IMR-90 (cell line): ENCODE results near the gene OR2AJ1. TPM values are rescaled to one million over a fixed set of nuclear protein-coding genes. Genes with fewer than 3 reads are reported as not detected.

Source experiments
- ATAC-seq: fragments of 200-7000 bp; cut with Tn5 transposase; 2 replicates; pipeline ENCODE4 v1.9.1; 2020; ENCODE audit warnings: low read depth, mild to moderate bottlenecking, moderate library complexity
- BruUV-seq: library from RNA; stranded (reverse); fragments of 400-500 nt; replicated peaks from 2 replicates; lab custom pipeline; 2021; lab: Mats Ljungman, UMichigan
- CTCF ChIA-PET: fragments of 300-600 bp; formaldehyde crosslinking; extraction: SDS; loops from one replicate; lab custom pipeline; 2021; ENCODE audit warnings: antibody characterized with exemption; lab: Yijun Ruan, JAX
- POLR2A ChIA-PET: fragments of 300-600 bp; sonication (Branson Sonifier 250); formaldehyde crosslinking; loops from one replicate; lab custom pipeline; 2022; ENCODE audit warnings: antibody characterized with exemption; ENCODE audit not compliant: unreplicated experiment; lab: Charles Lee
- DNase-seq: peaks from one replicate; pipeline ENCODE4 v3.0.0; 2013
- H2AFZ ChIP-seq: replicated peaks from 2 replicates; pipeline ENCODE3; 2013; ENCODE audit warnings: low read length, mild to moderate bottlenecking; ENCODE audit not compliant: poor library complexity
- H2AK5ac ChIP-seq: 2 replicates; pipeline ENCODE4 v1.6.1; 2013; ENCODE audit warnings: low read depth, low read length, inconsistent platforms
- H2AK9ac ChIP-seq: replicated peaks from 2 replicates; pipeline ENCODE3; 2013; ENCODE audit warnings: mild to moderate bottlenecking, low read depth, low read length, moderate library complexity; ENCODE audit not compliant: poor library complexity
- H2BK120ac ChIP-seq: 2 replicates; pipeline ENCODE4 v1.6.1; 2013; ENCODE audit warnings: low read depth, low read length, inconsistent platforms
- H2BK15ac ChIP-seq: 3 replicates; pipeline ENCODE4 v1.6.1; 2013; ENCODE audit warnings: low read depth, low read length, inconsistent platforms
- H2BK20ac ChIP-seq: 2 replicates; pipeline ENCODE4 v1.6.1; 2013; ENCODE audit warnings: low read depth, mild to moderate bottlenecking, inconsistent platforms, low read length, moderate library complexity
- H2BK5ac ChIP-seq: 2 replicates; pipeline ENCODE4 v1.6.1; 2013; ENCODE audit warnings: mild to moderate bottlenecking, low read depth, low read length, inconsistent platforms; ENCODE audit not compliant: poor library complexity, severe bottlenecking
- H3K14ac ChIP-seq: replicated peaks from 2 replicates; pipeline ENCODE4 v1.6.1; 2013; ENCODE audit warnings: low read depth, low read length, inconsistent platforms
- H3K18ac ChIP-seq: 2 replicates; pipeline ENCODE4 v1.6.1; 2013; ENCODE audit warnings: low read depth, low read length, control low read depth
- H3K23ac ChIP-seq: 2 replicates; pipeline ENCODE4 v1.6.1; 2013; ENCODE audit warnings: low read depth, low read length, inconsistent platforms
- H3K27ac ChIP-seq: 2 replicates; pipeline ENCODE4 v1.5.1; 2013; ENCODE audit warnings: mild to moderate bottlenecking, control low read depth, low read length; ENCODE audit not compliant: insufficient read depth
- H3K27me3 ChIP-seq: 2 replicates; pipeline ENCODE4 v1.6.1; 2013; ENCODE audit warnings: low read length; ENCODE audit not compliant: control insufficient read depth, insufficient read depth
- H3K36me3 ChIP-seq: 2 replicates; pipeline ENCODE4 v1.6.1; 2013; ENCODE audit warnings: low read length, mixed read lengths; ENCODE audit not compliant: control insufficient read depth, insufficient read depth
- H3K4ac ChIP-seq: 2 replicates; pipeline ENCODE4 v1.6.1; 2013; ENCODE audit warnings: low read depth, low read length, inconsistent platforms
- H3K4me1 ChIP-seq: 2 replicates; pipeline ENCODE4 v1.6.1; 2013; ENCODE audit warnings: low read length, mixed read lengths; ENCODE audit not compliant: control insufficient read depth, insufficient read depth
- H3K4me2 ChIP-seq: 2 replicates; pipeline ENCODE4 v1.6.1; 2013; ENCODE audit warnings: low read depth, mild to moderate bottlenecking, control low read depth, low read length, moderate library complexity
- H3K4me3 ChIP-seq: 2 replicates; pipeline ENCODE4 v1.5.1; 2013; ENCODE audit warnings: low read depth, mild to moderate bottlenecking, control low read depth, low read length, moderate library complexity; ENCODE audit not compliant: insufficient read depth
- H3K56ac ChIP-seq: 2 replicates; pipeline ENCODE4 v1.6.1; 2013; ENCODE audit warnings: low read length, inconsistent platforms; ENCODE audit not compliant: insufficient read depth; ENCODE audit errors: extremely low read depth
- H3K79me1 ChIP-seq, 2 experiments: 2 replicates each; pipeline ENCODE4 v1.6.1; 2013; ENCODE audit warnings: low read length in 2 of 2, inconsistent platforms in 1 of 2, low read depth in 1 of 2
- H3K9ac ChIP-seq: 2 replicates; pipeline ENCODE4 v1.6.1; 2013; ENCODE audit warnings: low read depth, low read length, control low read depth
- H3K9me1 ChIP-seq: 2 replicates; pipeline ENCODE4 v1.6.1; 2013; ENCODE audit warnings: low read length, inconsistent platforms; ENCODE audit not compliant: insufficient read depth
- H3K9me3 ChIP-seq: 2 replicates; pipeline ENCODE4 v1.6.1; 2013; ENCODE audit warnings: low read length; ENCODE audit not compliant: control insufficient read depth, insufficient read depth
- H4K20me1 ChIP-seq: 2 replicates; pipeline ENCODE4 v1.6.1; 2013; ENCODE audit warnings: low read length, inconsistent platforms; ENCODE audit not compliant: insufficient read depth
- H4K5ac ChIP-seq: 2 replicates; pipeline ENCODE4 v1.6.1; 2013; ENCODE audit warnings: mild to moderate bottlenecking, low read depth, low read length, control low read depth
- H4K8ac ChIP-seq, 2 experiments: 2 replicates each; pipeline ENCODE4 v1.6.1; 2013; ENCODE audit warnings: low read depth in 2 of 2, low read length in 2 of 2, control low read depth in 1 of 2, inconsistent platforms in 1 of 2
- H4K91ac ChIP-seq: 2 replicates; pipeline ENCODE4 v1.6.1; 2013; ENCODE audit warnings: low read depth, low read length, inconsistent platforms; ENCODE audit not compliant: insufficient read depth
- FOS ChIP-seq: fragments of 150-350 bp; IDR thresholded peaks from 2 replicates; pipeline ENCODE4 v1.6.1; 2016; ENCODE audit warnings: low read depth, low read length
- WGBS, 2 experiments: methylation state at CpG; one replicate each; pipeline versions ENCODE4 v1.1.5 to v1.1.7; 2013; ENCODE audit warnings: missing lambda C conversion rate in 2 of 2; ENCODE audit not compliant: insufficient read length in 1 of 2; ENCODE audit errors: extremely low coverage in 2 of 2; 5-methylcytosine and 5-hydroxymethylcytosine counted together
- dilution Hi-C: fragments of 300-500 bp; cut with HindIII; formaldehyde crosslinking; loops from one replicate; pipeline ENCODE4 v1.14.3; 2018; ENCODE audit warnings: low sequenced_read_pairs; ENCODE audit not compliant: unreplicated experiment
- in situ Hi-C: fragments of 300-500 bp; cut with MboI; formaldehyde crosslinking; loops from 3 replicates; pipeline ENCODE4 v1.14.3; 2019; ENCODE audit warnings: low sequenced_read_pairs, inconsistent platforms, mixed read lengths
- intact Hi-C: fragments of 100-400 bp; cut with micrococcal nuclease; formaldehyde crosslinking; loops from 2 replicates; pipeline ENCODE4 v1.10.0; 2022
- polyA plus RNA-seq, 3 experiments: library from polyadenylated mRNA; depleted of rRNA; stranded (reverse); fragments of >200 nt; gene quantifications; 2 replicates each; pipeline ENCODE4 v1.2.3, GENCODE V29; 2012; ENCODE audit warnings: low replicate concordance in 1 of 3
- total RNA-seq: library from RNA; depleted of rRNA; stranded (reverse); fragments of >200 nt; gene quantifications from 2 replicates; pipeline ENCODE4 v1.2.3, GENCODE V29; 2012; rRNA removed

OR2AJ1 gene
- total and polyA plus RNA-seq, 2 of the 4 experiments (the other 2 are of a cell fraction): not detected

GRCh38 chr1:247966532-247967204, 42.0 kb downstream of the OR2AJ1 start:
- peak overlapping the region; percentile 42 for H2AK9ac ChIP-seq
- ATAC-seq: no peak
- POLR2A ChIA-PET: no interaction called here

More at GRCh38 chr1:247966532-247967204, 42.0 kb downstream of the OR2AJ1 start:
- no peaks in the 10 kb centered on the region for H3K27me3 ChIP-seq
- BruUV-seq: no TSS peak
- CTCF ChIA-PET: no interaction called here
- no peak overlapping the region for H3K4me3 ChIP-seq
- no peak overlapping the region for H2AK5ac ChIP-seq
- no peak for TF ChIP-seq FOS
- H4K8ac ChIP-seq: no peak overlapping the region
- H3K9me3 ChIP-seq: peaks cover 14% of the 10 kb centered on the region
- H3K23ac ChIP-seq: no peak overlapping the region
- no peak overlapping the region for H4K91ac ChIP-seq
- intact Hi-C loops (no loop called here), dilution Hi-C loops (no loop called here), in situ Hi-C loops (no loop called here)
- H2BK15ac ChIP-seq: no peak overlapping the region
- no peak overlapping the region for H2BK5ac ChIP-seq
- no peak overlapping the region for H4K5ac ChIP-seq
- H2AFZ ChIP-seq: no peak overlapping the region
- DNase-seq: no peak
- H3K36me3 ChIP-seq: no peaks in the 10 kb centered on the region
- no peak overlapping the region for H3K56ac ChIP-seq
- H3K4me2 ChIP-seq: no peak overlapping the region
- H3K4ac ChIP-seq: no peak overlapping the region
- H2BK20ac ChIP-seq: no peak overlapping the region
- no peaks in the 10 kb centered on the region for H3K79me1 ChIP-seq
- no peak overlapping the region for H2BK120ac ChIP-seq
- no peaks in the 10 kb centered on the region for H3K9me1 ChIP-seq
- H3K18ac ChIP-seq: no peak overlapping the region
- H3K14ac ChIP-seq: no peak overlapping the region
- H4K20me1 ChIP-seq: no peaks in the 10 kb centered on the region
- no peaks in the 10 kb centered on the region for H3K4me1 ChIP-seq
- no peak overlapping the region for H3K27ac ChIP-seq
- WGBS, 2 experiments: no CpG with 5 or more reads among the region's 5 CpGs
- no peak overlapping the region for H3K9ac ChIP-seq

Other genes with a start within 250 kb of the OR2AJ1 start
- not detected in 2 replicates for gene OR13G1, start 245.2 kb upstream of the OR2AJ1 start, total RNA-seq
- not detected in 2 replicates for gene OR13G1, start 245.2 kb upstream of the OR2AJ1 start, polyA plus RNA-seq (2012; rRNA removed)
- gene OR6F1, start 208.2 kb upstream of the OR2AJ1 start, total RNA-seq: not detected in 2 replicates
- gene OR6F1, start 208.2 kb upstream of the OR2AJ1 start, polyA plus RNA-seq (2012; rRNA removed): not detected in 2 replicates
- gene OR14K1, start 186.3 kb upstream of the OR2AJ1 start, total RNA-seq: not detected in 2 replicates
- gene OR14K1, start 186.3 kb upstream of the OR2AJ1 start, polyA plus RNA-seq (2012; rRNA removed): not detected in 2 replicates
- not detected in 2 replicates for gene OR14A2, start 176.7 kb upstream of the OR2AJ1 start, total RNA-seq
- not detected in 2 replicates for gene OR14A2, start 176.7 kb upstream of the OR2AJ1 start, polyA plus RNA-seq (2012; rRNA removed)
- not detected in 2 replicates for gene OR1C1, start 164.3 kb upstream of the OR2AJ1 start, total RNA-seq
- not detected in 2 replicates for gene OR1C1, start 164.3 kb upstream of the OR2AJ1 start, polyA plus RNA-seq (2012; rRNA removed)
- gene OR14A16, start 100.8 kb upstream of the OR2AJ1 start, total RNA-seq: not detected in 2 replicates
- gene OR14A16, start 100.8 kb upstream of the OR2AJ1 start, polyA plus RNA-seq (2012; rRNA removed): not detected in 2 replicates
- gene OR11L1, start 83.0 kb upstream of the OR2AJ1 start, total RNA-seq: not detected in 2 replicates
- gene OR11L1, start 83.0 kb upstream of the OR2AJ1 start, polyA plus RNA-seq (2012; rRNA removed): not detected in 2 replicates
- gene TRIM58, start 67.7 kb upstream of the OR2AJ1 start, total RNA-seq: 0.54 and 1.1 TPM in 2 replicates
- 0.79 and 0.91 TPM in 2 replicates for gene TRIM58, start 67.7 kb upstream of the OR2AJ1 start, polyA plus RNA-seq (2012; rRNA removed)
- 0.28 and 0.54 TPM in 2 replicates for gene OR2W3, start 29.3 kb upstream of the OR2AJ1 start, total RNA-seq
- gene OR2W3, start 29.3 kb upstream of the OR2AJ1 start, polyA plus RNA-seq (2012; rRNA removed): 0.63 and 0.90 TPM in 2 replicates
- gene OR2T8, start 4.6 kb upstream of the OR2AJ1 start, total RNA-seq: not detected in 2 replicates
- gene OR2T8, start 4.6 kb upstream of the OR2AJ1 start, polyA plus RNA-seq (2012; rRNA removed): not detected in 2 replicates
- not detected in 2 replicates for gene OR2L8, start 24.0 kb downstream of the OR2AJ1 start, total RNA-seq
- not detected in 2 replicates for gene OR2L8, start 24.0 kb downstream of the OR2AJ1 start, polyA plus RNA-seq (2012; rRNA removed)
- not detected in 2 replicates for gene OR2AK2, start 40.3 kb downstream of the OR2AJ1 start, total RNA-seq
- not detected in 2 replicates for gene OR2AK2, start 40.3 kb downstream of the OR2AJ1 start, polyA plus RNA-seq (2012; rRNA removed)
- not detected in 2 replicates for gene OR2L5, start 88.8 kb downstream of the OR2AJ1 start, total RNA-seq
- not detected in 2 replicates for gene OR2L5, start 88.8 kb downstream of the OR2AJ1 start, polyA plus RNA-seq (2012; rRNA removed)
- not detected in 2 replicates for gene OR2L2, start 105.2 kb downstream of the OR2AJ1 start, total RNA-seq
- not detected in 2 replicates for gene OR2L2, start 105.2 kb downstream of the OR2AJ1 start, polyA plus RNA-seq (2012; rRNA removed)
- not detected in 2 replicates for gene OR2L3, start 121.9 kb downstream of the OR2AJ1 start, total RNA-seq
- gene OR2L3, start 121.9 kb downstream of the OR2AJ1 start, polyA plus RNA-seq (2012; rRNA removed): not detected in 2 replicates
- not detected in 2 replicates for gene OR2L13, start 170.3 kb downstream of the OR2AJ1 start, total RNA-seq
- gene OR2L13, start 170.3 kb downstream of the OR2AJ1 start, polyA plus RNA-seq (2012; rRNA removed): not detected in 2 replicates
- not detected in 2 replicates for gene OR2M5, start 220.3 kb downstream of the OR2AJ1 start, total RNA-seq
- not detected in 2 replicates for gene OR2M5, start 220.3 kb downstream of the OR2AJ1 start, polyA plus RNA-seq (2012; rRNA removed)
- gene OR2M2, start 249.9 kb downstream of the OR2AJ1 start, total RNA-seq: not detected in 2 replicates
- not detected in 2 replicates for gene OR2M2, start 249.9 kb downstream of the OR2AJ1 start, polyA plus RNA-seq (2012; rRNA removed)